Fibroblast of lung (primary cell): ENCODE data around the gene RASL11B. TPM values are rescaled to one million over a fixed set of nuclear protein-coding genes. Genes with fewer than 3 reads are reported as not detected.

Experiments used
- DNase-seq, 2 donors: peaks; one replicate each; pipeline versions ENCODE4 v3.0.0 to v3.0.0-alpha.2; 2010; ENCODE audit warnings: low read depth in 2 of 2
- H2AFZ ChIP-seq: 2 replicates; pipeline ENCODE4 v1.5.1; 2012; ENCODE audit warnings: low read length, control low read depth, inconsistent platforms
- H3K27ac ChIP-seq: 2 replicates; pipeline ENCODE4 v1.5.1; 2011; ENCODE audit warnings: low read length, control low read depth; ENCODE audit not compliant: insufficient read depth
- H3K27me3 ChIP-seq: 2 replicates; pipeline ENCODE4 v1.5.1; 2011; ENCODE audit warnings: mild to moderate bottlenecking, low read length; ENCODE audit not compliant: control insufficient read depth, insufficient read depth
- H3K36me3 ChIP-seq: 2 replicates; pipeline ENCODE4 v1.5.1; 2011; ENCODE audit warnings: low read length; ENCODE audit not compliant: control insufficient read depth, insufficient read depth
- H3K4me1 ChIP-seq: 2 replicates; pipeline ENCODE4 v1.5.1; 2011; ENCODE audit warnings: low read length; ENCODE audit not compliant: control insufficient read depth, insufficient read depth; ENCODE audit errors: extremely low read depth
- H3K4me2 ChIP-seq: 2 replicates; pipeline ENCODE4 v1.5.1; 2011; ENCODE audit warnings: low read length, control low read depth; ENCODE audit not compliant: insufficient read depth; ENCODE audit errors: extremely low read depth
- H3K4me3 ChIP-seq, 4 experiments: fragments of 200-600 bp in 1 of 4; sonication (generic) in 1 of 4; replicated peaks in 1 of 4; 2 replicates each; pipeline ENCODE4 v1.5.1; 2011 to 2016; ENCODE audit warnings: low read length in 4 of 4, low read depth in 3 of 4, mild to moderate bottlenecking in 3 of 4, control low read depth in 2 of 4, inconsistent platforms in 1 of 4, mixed read lengths in 1 of 4; ENCODE audit not compliant: insufficient read depth in 1 of 4; ENCODE audit errors: control extremely low read depth in 1 of 4
- H3K79me2 ChIP-seq: 2 replicates; pipeline ENCODE4 v1.5.1; 2012; ENCODE audit warnings: mild to moderate bottlenecking, low read length, inconsistent platforms; ENCODE audit not compliant: control insufficient read depth, insufficient read depth
- H3K9ac ChIP-seq: 2 replicates; pipeline ENCODE4 v1.5.1; 2011; ENCODE audit warnings: mild to moderate bottlenecking, low read length, control low read depth; ENCODE audit not compliant: insufficient read depth
- H3K9me3 ChIP-seq: 2 replicates; pipeline ENCODE4 v1.5.1; 2012; ENCODE audit warnings: low read depth, low read length; ENCODE audit not compliant: control insufficient read depth, insufficient read depth
- H4K20me1 ChIP-seq: 2 replicates; pipeline ENCODE4 v1.5.1; 2011; ENCODE audit warnings: low read length; ENCODE audit not compliant: control insufficient read depth, insufficient read depth; ENCODE audit errors: extremely low read depth
- EZH2 ChIP-seq: IDR thresholded peaks from 2 replicates; pipeline ENCODE4 v1.5.1; 2012; ENCODE audit warnings: low read length, control low read depth, mild to moderate bottlenecking; ENCODE audit errors: missing control alignments
- polyA plus RNA-seq, 2 donors: library from polyadenylated mRNA; depleted of rRNA in 1 of 2; stranded (reverse) in 1 of 2; unstranded in 1 of 2; fragments of >200 nt; gene quantifications; 2 replicates each; pipeline ENCODE4 v1.2.1, GENCODE V29; 2011 to 2012; ENCODE audit warnings: missing spikeins in 1 of 2
- total RNA-seq: library from RNA; depleted of rRNA; stranded (reverse); fragments of >200 nt; gene quantifications from 2 replicates; pipeline ENCODE4 v1.2.1, GENCODE V29; 2014
- TF ChIP-seq, protein P1 (sequence below), 2 donors: IDR thresholded peaks in 1 of 2; conservative IDR thresholded peaks in 1 of 2; 1 replicate in 1 of 2; 2 replicates in 1 of 2; pipeline ENCODE4 v1.5.1; 2011 to 2012; ENCODE audit warnings: low read length in 2 of 2, control low read depth in 1 of 2, inconsistent platforms in 1 of 2, low read depth in 1 of 2, mild to moderate bottlenecking in 1 of 2

RASL11B gene
- total and polyA plus RNA-seq, 2 donors (not counting 1 experiment from before 2014, with no cell fraction given) = 2.1 to 15.2 TPM

DNA sequence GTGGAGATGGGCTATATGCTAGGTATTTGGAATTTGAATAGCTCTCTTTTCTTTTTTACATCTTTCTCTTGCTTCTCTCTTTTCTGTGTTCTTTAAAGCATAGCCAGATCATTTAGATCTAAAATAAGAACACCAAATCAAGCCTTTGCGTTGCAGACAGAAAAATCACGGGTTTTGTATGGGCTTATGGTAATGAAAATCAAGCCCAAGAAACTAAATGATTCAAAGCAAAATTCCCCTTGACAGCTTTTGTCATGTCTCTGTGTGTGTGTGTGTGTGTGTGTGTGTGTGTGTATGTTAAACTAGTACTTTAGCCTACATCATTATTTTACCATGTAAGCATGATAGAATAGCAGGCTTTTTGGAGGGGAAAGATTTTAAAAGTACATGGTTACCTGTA lies 1.8 kb upstream of the RASL11B start:
- Histone ChIP-seq H3K9ac (no peak overlapping the region), H3K27ac (no peak overlapping the region), H2AFZ (no peak overlapping the region), H3K79me2 (no peaks in the 10 kb centered on the region), H4K20me1 (no peaks in the 10 kb centered on the region), H3K9me3 (no peaks in the 10 kb centered on the region), H3K4me2 (no peak overlapping the region), H3K27me3 (peaks cover 13% of the 10 kb centered on the region), H3K4me1 (peaks cover 2% of the 10 kb centered on the region), H3K36me3 (no peaks in the 10 kb centered on the region), H3K4me3 (no peak overlapping the region)
- no peak for DNase-seq
- TF ChIP-seq, protein P1, sequence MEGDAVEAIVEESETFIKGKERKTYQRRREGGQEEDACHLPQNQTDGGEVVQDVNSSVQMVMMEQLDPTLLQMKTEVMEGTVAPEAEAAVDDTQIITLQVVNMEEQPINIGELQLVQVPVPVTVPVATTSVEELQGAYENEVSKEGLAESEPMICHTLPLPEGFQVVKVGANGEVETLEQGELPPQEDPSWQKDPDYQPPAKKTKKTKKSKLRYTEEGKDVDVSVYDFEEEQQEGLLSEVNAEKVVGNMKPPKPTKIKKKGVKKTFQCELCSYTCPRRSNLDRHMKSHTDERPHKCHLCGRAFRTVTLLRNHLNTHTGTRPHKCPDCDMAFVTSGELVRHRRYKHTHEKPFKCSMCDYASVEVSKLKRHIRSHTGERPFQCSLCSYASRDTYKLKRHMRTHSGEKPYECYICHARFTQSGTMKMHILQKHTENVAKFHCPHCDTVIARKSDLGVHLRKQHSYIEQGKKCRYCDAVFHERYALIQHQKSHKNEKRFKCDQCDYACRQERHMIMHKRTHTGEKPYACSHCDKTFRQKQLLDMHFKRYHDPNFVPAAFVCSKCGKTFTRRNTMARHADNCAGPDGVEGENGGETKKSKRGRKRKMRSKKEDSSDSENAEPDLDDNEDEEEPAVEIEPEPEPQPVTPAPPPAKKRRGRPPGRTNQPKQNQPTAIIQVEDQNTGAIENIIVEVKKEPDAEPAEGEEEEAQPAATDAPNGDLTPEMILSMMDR (conservative IDR thresholded peaks at IDR 0.05 in 1 of 2, IDR thresholded peaks at IDR 0.05 in 1 of 2; ENCODE audit: low read depth in 1 of 2, low read length in 2 of 2) = no peak
- no peak for TF ChIP-seq EZH2

DNA sequence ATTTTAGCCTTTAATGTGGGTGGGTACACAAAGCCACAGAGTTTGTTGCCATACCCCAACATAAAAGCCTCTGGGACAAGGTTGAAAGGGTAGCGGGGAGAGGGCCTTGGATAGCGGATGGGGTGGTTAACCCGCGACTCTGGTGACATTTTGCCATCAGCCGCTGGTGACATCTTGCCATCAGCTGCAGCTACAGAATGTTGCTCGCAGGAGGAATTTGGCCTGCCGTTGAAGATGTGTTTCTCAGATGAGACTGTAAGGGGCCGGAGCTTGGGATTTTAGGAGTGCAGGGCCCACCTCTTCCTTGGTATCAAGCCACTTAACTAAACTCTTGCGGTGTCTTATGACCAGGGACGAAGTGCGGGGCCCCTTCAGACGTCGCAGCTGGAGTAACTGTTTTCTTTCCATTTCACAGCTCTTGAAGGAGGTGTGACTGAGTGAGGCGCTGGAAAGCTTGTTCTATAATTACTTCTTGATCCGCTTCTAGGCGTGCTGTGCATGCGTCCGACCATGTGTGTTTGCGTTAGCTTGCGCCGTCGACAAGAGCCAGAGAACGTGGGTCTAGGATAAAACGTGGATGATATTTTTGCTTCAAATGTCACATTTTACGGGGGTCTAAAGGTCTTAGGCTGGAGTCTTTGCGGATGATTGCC lies 820 bp upstream of the RASL11B start:
- H3K9ac ChIP-seq = peak overlapping the region; percentile 1
- H3K9me3 ChIP-seq = no peaks in the 10 kb centered on the region
- H2AFZ ChIP-seq = no peak overlapping the region
- peak overlapping the region; percentile 38 to 67 (median 54) for H3K4me3 ChIP-seq
- peaks cover 2% of the 10 kb centered on the region for H3K4me1 ChIP-seq
- no peaks in the 10 kb centered on the region for H4K20me1 ChIP-seq
- no peaks in the 10 kb centered on the region for H3K36me3 ChIP-seq
- H3K27ac ChIP-seq = no peak overlapping the region
- H3K79me2 ChIP-seq = no peaks in the 10 kb centered on the region
- peak; percentile 40 for TF ChIP-seq EZH2
- TF ChIP-seq, protein P1 (conservative IDR thresholded peaks at IDR 0.05 in 1 of 2, IDR thresholded peaks at IDR 0.05 in 1 of 2; ENCODE audit: low read depth in 1 of 2, low read length in 2 of 2) = no peak
- H3K4me2 ChIP-seq = peak overlapping the region; percentile 87
- H3K27me3 ChIP-seq = peaks cover 13% of the 10 kb centered on the region
- no peak for DNase-seq

DNA sequence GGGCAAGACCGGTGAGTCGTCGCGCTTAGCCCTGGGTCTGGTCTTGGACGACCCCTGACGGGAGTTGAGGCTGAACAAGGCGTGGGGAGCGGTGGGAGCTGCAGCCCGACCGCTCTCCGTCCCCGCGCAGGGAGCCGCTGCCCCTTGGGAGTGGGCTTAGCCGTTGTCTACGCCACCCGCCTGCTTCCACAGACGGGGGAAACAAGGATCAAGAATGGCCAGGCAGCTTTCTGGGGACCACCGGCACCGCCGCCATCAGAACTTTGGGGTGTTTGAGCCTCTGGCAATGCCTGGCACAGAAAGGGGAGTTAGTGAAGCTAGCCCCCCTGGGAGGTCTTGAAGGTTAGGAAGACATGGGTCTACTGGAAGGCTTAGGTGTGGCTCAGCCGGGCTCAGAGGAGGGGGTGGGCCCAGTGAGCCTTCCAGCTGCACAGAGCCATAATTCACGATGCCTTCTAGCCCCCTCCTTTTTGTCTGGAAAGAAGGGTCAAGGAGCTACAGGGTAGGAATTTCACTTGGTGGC lies 583 bp downstream of the RASL11B start:
- no peak for DNase-seq
- H3K27ac ChIP-seq = no peak overlapping the region
- H3K9ac ChIP-seq = peak overlapping the region; percentile 34
- TF ChIP-seq EZH2 = peak; percentile 81
- TF ChIP-seq, protein P1 (conservative IDR thresholded peaks at IDR 0.05 in 1 of 2, IDR thresholded peaks at IDR 0.05 in 1 of 2; ENCODE audit: low read depth in 1 of 2, low read length in 2 of 2) = no peak
- peaks cover 2% of the 10 kb centered on the region for H3K4me1 ChIP-seq
- H4K20me1 ChIP-seq = no peaks in the 10 kb centered on the region
- H3K4me3 ChIP-seq = peak overlapping the region; percentile 38 to 67 (median 48)
- H3K9me3 ChIP-seq = no peaks in the 10 kb centered on the region
- peaks cover 11% of the 10 kb centered on the region for H3K27me3 ChIP-seq
- H3K36me3 ChIP-seq = no peaks in the 10 kb centered on the region
- H3K4me2 ChIP-seq = peak overlapping the region; percentile 77
- peak overlapping the region; percentile 24 for H2AFZ ChIP-seq
- no peaks in the 10 kb centered on the region for H3K79me2 ChIP-seq
